ENCODE results near the gene NUP42.

Gene NUP42

GRCh38 chr7:23235813-23236221, 54.0 kb downstream of the NUP42 start:
- no peak for DNase-seq (ENCODE audit: low read depth)

- DNase-seq (ENCODE audit: low read depth): no peak
Measured at GRCh38 chr7:23237000-23237399, 55.2 kb downstream of the NUP42 start.

GRCh38 chr7:23238983-23239652, 57.3 kb downstream of the NUP42 start:
- no peak for DNase-seq (ENCODE audit: low read depth)

GRCh38 chr7:23239698-23240097, 57.9 kb downstream of the NUP42 start:
- DNase-seq (ENCODE audit: low read depth): no peak

- no peak for DNase-seq (ENCODE audit: low read depth)
Measured at GRCh38 chr7:23242321-23242720, 60.5 kb downstream of the NUP42 start.

GRCh38 chr7:23242935-23243334, 61.1 kb downstream of the NUP42 start:
- no peak for DNase-seq (ENCODE audit: low read depth)

- no peak for DNase-seq (ENCODE audit: low read depth)
Measured at GRCh38 chr7:23246555-23246954, 64.7 kb downstream of the NUP42 start, which contains the start of gene GPNMB. Gene GPNMB, plus strand, starts transcription at chr7:23246775. Its CDS starts 83 bp downstream, at chr7:23246858.

GRCh38 chr7:23247046-23247602, 65.3 kb downstream of the NUP42 start:
- DNase-seq (ENCODE audit: low read depth): no peak

GRCh38 chr7:23247603-23248335, 65.9 kb downstream of the NUP42 start:
- DNase-seq (ENCODE audit: low read depth): no peak

GRCh38 chr7:23249486-23249885, 67.6 kb downstream of the NUP42 start:
- no peak for DNase-seq (ENCODE audit: low read depth)

All from stimulated activated CD8-positive, alpha-beta memory T cell treated with anti-CD3 and anti-CD28 coated beads, Interleukin-7, amount 100 ng/mL, for 24 hours (primary cell).